SK-N-SH (cell line): Measurements from ENCODE around the gene SORL1. TPM values are rescaled to one million over a fixed set of nuclear protein-coding genes. Genes with fewer than 3 reads are reported as not detected.

Experiments used
- CTCF ChIA-PET: fragments of 300-600, 350-600 bp; formaldehyde crosslinking; extraction: SDS; loops from one replicate; lab custom pipeline; 2021; lab: Yijun Ruan, JAX
- POLR2A ChIA-PET: fragments of 350-600 bp; sonication (Branson Sonifier 250); formaldehyde crosslinking; extraction: SDS; loops from one replicate; lab custom pipeline; 2020; ENCODE audit warnings: antibody characterized with exemption, inconsistent platforms; lab: Yijun Ruan, JAX
- DNase-seq: peaks from one replicate; pipeline ENCODE4 v3.0.0; 2012
- H2AFZ ChIP-seq: fragments of 200-600 bp; sonication (generic); 2 replicates; pipeline ENCODE4 v1.8.1; 2016; ENCODE audit warnings: antibody characterized with exemption, mild to moderate bottlenecking, low read depth
- H3F3A ChIP-seq: fragments of 200-600 bp; sonication (generic); replicated peaks from 2 replicates; pipeline ENCODE3; 2016; ENCODE audit warnings: antibody characterized with exemption, mild to moderate bottlenecking; ENCODE audit not compliant: insufficient read depth
- H3K27ac ChIP-seq, 2 experiments: fragments of 200-500 bp in 1 of 2; fragments of 200-600 bp in 1 of 2; sonication (Bioruptor generic) in 1 of 2; sonication (generic), shearing (Covaris generic) in 1 of 2; 2 replicates each; pipeline versions ENCODE4 v1.5.1 to v1.6.1; 2014 to 2016; ENCODE audit warnings: low read depth in 2 of 2, inconsistent platforms in 1 of 2, low read length in 1 of 2, mild to moderate bottlenecking in 1 of 2, mixed read lengths in 1 of 2
- H3K27me3 ChIP-seq: fragments of 200-600 bp; sonication (generic), shearing (Covaris generic); 2 replicates; pipeline ENCODE4 v1.6.1; 2016; ENCODE audit warnings: mixed run types; ENCODE audit not compliant: insufficient read depth
- H3K36me3 ChIP-seq, 2 experiments: fragments of 200-500 bp in 1 of 2; fragments of 200-600 bp in 1 of 2; sonication (Bioruptor generic) in 1 of 2; sonication (generic) in 1 of 2; replicated peaks in 1 of 2; 2 replicates each; pipeline versions ENCODE3 to v1.5.1; 2014 to 2016; ENCODE audit warnings: low read length in 1 of 2, mild to moderate bottlenecking in 1 of 2; ENCODE audit not compliant: insufficient read depth in 2 of 2, control insufficient read depth in 1 of 2
- H3K4me1 ChIP-seq, 2 experiments: fragments of 200-500 bp in 1 of 2; fragments of 200-600 bp in 1 of 2; sonication (Bioruptor generic) in 1 of 2; sonication (generic), shearing (Covaris generic) in 1 of 2; 2 replicates each; pipeline versions ENCODE4 v1.5.1 to v1.6.1; 2014 to 2016; ENCODE audit warnings: low read depth in 1 of 2, low read length in 1 of 2, mixed run types in 1 of 2; ENCODE audit not compliant: insufficient read depth in 2 of 2, control insufficient read depth in 1 of 2
- H3K4me2 ChIP-seq: fragments of 200-600 bp; sonication (generic), shearing (Covaris generic); 2 replicates; pipeline ENCODE4 v1.6.1; 2017; ENCODE audit warnings: mixed run types
- H3K4me3 ChIP-seq, 2 experiments: fragments of 200-500 bp in 1 of 2; fragments of 200-600 bp in 1 of 2; sonication (Bioruptor generic) in 1 of 2; sonication (generic), shearing (Covaris generic) in 1 of 2; 2 replicates each; pipeline versions ENCODE4 v1.5.1 to v1.8.1; 2014 to 2016; ENCODE audit warnings: low read depth in 2 of 2, inconsistent platforms in 1 of 2, low read length in 1 of 2, mild to moderate bottlenecking in 1 of 2, mixed read lengths in 1 of 2, moderate library complexity in 1 of 2
- H3K79me2 ChIP-seq: fragments of 200-600 bp; sonication (generic); 2 replicates; pipeline ENCODE4 v1.8.1; 2017; ENCODE audit warnings: mild to moderate bottlenecking; ENCODE audit not compliant: insufficient read depth
- H3K9ac ChIP-seq: fragments of 200-600 bp; sonication (generic); 2 replicates; pipeline ENCODE4 v1.6.1; 2017; ENCODE audit warnings: mixed run types
- H3K9me2 ChIP-seq: fragments of 200-600 bp; sonication (generic); 2 replicates; pipeline ENCODE4 v1.6.1; 2017; ENCODE audit warnings: mixed run types
- H3K9me3 ChIP-seq: fragments of 200-600 bp; sonication (generic); 2 replicates; pipeline ENCODE4 v1.6.1; 2017; ENCODE audit warnings: mixed run types, mild to moderate bottlenecking, moderate library complexity
- H4K20me1 ChIP-seq: fragments of 200-600 bp; sonication (generic); 2 replicates; pipeline ENCODE4 v1.6.1; 2017; ENCODE audit warnings: mild to moderate bottlenecking, mixed run types; ENCODE audit not compliant: insufficient read depth
- MAX ChIP-seq: IDR thresholded peaks from 2 replicates; pipeline ENCODE4 v1.4.0; 2012; ENCODE audit warnings: low read depth
- RCOR1 ChIP-seq: fragments of 150-350 bp; IDR thresholded peaks from 2 replicates; pipeline ENCODE4 v1.6.1; 2017; ENCODE audit warnings: antibody characterized with exemption, low read length
- REST ChIP-seq: IDR thresholded peaks from 2 replicates; pipeline ENCODE4 v1.6.1; 2012; ENCODE audit warnings: mild to moderate bottlenecking, low read depth, low read length, moderate library complexity
- SMC3 ChIP-seq: IDR thresholded peaks from 2 replicates; pipeline ENCODE4 v1.6.1; 2012; ENCODE audit warnings: low read depth, low read length, improper control_type of control experiment
- TEAD4 ChIP-seq: IDR thresholded peaks from 2 replicates; pipeline ENCODE4 v1.4.0; 2012; ENCODE audit warnings: mild to moderate bottlenecking, borderline replicate concordance; ENCODE audit not compliant: insufficient read depth
- WGBS: methylation state at CpG from one replicate; pipeline ENCODE4 v1.1.6; 2017; ENCODE audit warnings: low lambda C conversion rate; 5-methylcytosine and 5-hydroxymethylcytosine counted together
- polyA plus RNA-seq, 3 experiments: library from polyadenylated mRNA; depleted of rRNA; stranded (reverse); fragments of >200 nt; gene quantifications; 2 replicates each; pipeline ENCODE4 v1.2.3, GENCODE V29; 2012
- TF ChIP-seq, protein P1 (sequence below): IDR thresholded peaks from 2 replicates; pipeline ENCODE4 v1.4.0; 2012; ENCODE audit warnings: low read depth, borderline replicate concordance

Gene SORL1
- polyA plus RNA-seq, 1 of the 3 experiments (the other 2 are of a cell fraction), result 7.1 TPM

GRCh38 chr11:121538054-121538453 is 85.9 kb downstream of the SORL1 start:
- no peaks in the 10 kb centered on the region for H3F3A ChIP-seq
- peaks cover 0 to 8% of the 10 kb centered on the region in 2 experiments; a peak in 2 of 4 replicates for H3K4me1 ChIP-seq
- H2AFZ ChIP-seq, result no peak overlapping the region
- no peaks in the 10 kb centered on the region for H4K20me1 ChIP-seq
- H3K36me3 ChIP-seq, result no peaks in the 10 kb centered on the region
- ChIA-PET CTCF (interaction anchor here (1.4 kb wide), 1 partner anchor 34 kb away, joined by 3 read pairs; no protein-coding TSS in a partner anchor), POLR2A (no interaction called here)
- no peaks in the 10 kb centered on the region for H3K27me3 ChIP-seq
- H3K4me2 ChIP-seq, result no peak overlapping the region
- H3K9ac ChIP-seq, result no peak overlapping the region
- H3K9me2 ChIP-seq, result no peaks in the 10 kb centered on the region
- WGBS, result 14% methylated on average over 1 of the region's 1 CpG
- H3K4me3 ChIP-seq, result no peak overlapping the region
- H3K9me3 ChIP-seq, result no peaks in the 10 kb centered on the region
- H3K79me2 ChIP-seq, result no peaks in the 10 kb centered on the region
- H3K27ac ChIP-seq, result no peak overlapping the region
- DNase-seq, result no peak
- TF ChIP-seq SMC3 (no peak), MAX (no peak), TEAD4 (no peak), REST (no peak)
- TF ChIP-seq, all 33 proteins: peak for 0

DNA sequence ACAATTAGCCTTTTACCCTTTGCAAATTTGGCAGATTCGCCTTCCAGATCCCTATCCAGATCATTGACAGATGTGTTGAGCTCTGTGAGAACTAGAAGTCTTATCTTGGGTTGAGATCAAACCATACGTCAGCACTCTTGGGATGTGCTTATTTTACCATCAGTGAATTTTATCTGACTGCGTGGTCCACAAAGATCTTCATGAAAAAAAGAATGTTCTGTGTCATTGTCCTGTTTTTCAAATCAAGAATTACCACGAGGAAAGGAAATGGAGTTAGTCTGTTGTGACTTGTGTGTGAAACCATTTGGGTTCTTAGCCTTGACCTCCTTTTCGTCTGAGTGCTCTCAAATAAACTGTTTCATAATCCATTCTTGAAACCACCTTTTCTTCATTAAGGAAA is 86.9 kb downstream of the SORL1 start:
- CTCF ChIA-PET, result interaction anchor here (1.4 kb wide), 1 partner anchor 33 kb away, joined by 3 read pairs; no protein-coding TSS in a partner anchor
- H3K4me3 ChIP-seq, result no peak overlapping the region
- no peaks in the 10 kb centered on the region for H3K36me3 ChIP-seq
- no peak for DNase-seq
- H3K27ac ChIP-seq, result no peak overlapping the region
- H3K79me2 ChIP-seq, result no peaks in the 10 kb centered on the region
- WGBS, result 42% methylated on average over 5 of the region's 5 CpGs
- H3K4me2 ChIP-seq, result no peak overlapping the region
- H3K4me1 ChIP-seq, result peaks cover 0 to 6% of the 10 kb centered on the region in 2 experiments; a peak in 2 of 4 replicates
- no peaks in the 10 kb centered on the region for H3K9me2 ChIP-seq
- POLR2A ChIA-PET, result no interaction called here
- no peaks in the 10 kb centered on the region for H3K9me3 ChIP-seq
- no peaks in the 10 kb centered on the region for H3F3A ChIP-seq
- TF ChIP-seq, protein P1, sequence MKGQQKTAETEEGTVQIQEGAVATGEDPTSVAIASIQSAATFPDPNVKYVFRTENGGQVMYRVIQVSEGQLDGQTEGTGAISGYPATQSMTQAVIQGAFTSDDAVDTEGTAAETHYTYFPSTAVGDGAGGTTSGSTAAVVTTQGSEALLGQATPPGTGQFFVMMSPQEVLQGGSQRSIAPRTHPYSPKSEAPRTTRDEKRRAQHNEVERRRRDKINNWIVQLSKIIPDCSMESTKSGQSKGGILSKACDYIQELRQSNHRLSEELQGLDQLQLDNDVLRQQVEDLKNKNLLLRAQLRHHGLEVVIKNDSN, result no peak
- peak; percentile 34; the same call in 1 of the 2 replicates for TF ChIP-seq RCOR1
- no peaks in the 10 kb centered on the region for H3K27me3 ChIP-seq
- H2AFZ ChIP-seq, result no peak overlapping the region
- no peaks in the 10 kb centered on the region for H4K20me1 ChIP-seq
- no peak overlapping the region for H3K9ac ChIP-seq
